Measurements from ENCODE around the gene NR1I3.

NR1I3 gene

GRCh38 chr1:161209790-161210409 lies 28.1 kb downstream of the NR1I3 start:
- POLR2A ChIA-PET, result no interaction called here
- H3K9me3 ChIP-seq (ENCODE audit: control insufficient read depth, insufficient read depth, low read depth, low read length), result no peaks in the 10 kb centered on the region
- H3K36me3 ChIP-seq (ENCODE audit: control insufficient read depth in 2 of 2, insufficient read depth in 1 of 2, low read length in 2 of 2), result peaks cover 48 to 90% of the 10 kb centered on the region in 2 experiments
- H3K4me1 ChIP-seq (ENCODE audit: control insufficient read depth, insufficient read depth, low read length), result no peaks in the 10 kb centered on the region
- CTCF ChIA-PET, result interaction anchor here (0.6 to 6.8 kb wide), 16 partner anchors 7 to 987 kb away, joined by 3 to 82 read pairs (median 6); partner anchors contain the start of genes APOA2 and TOMM40L
- H3K27ac ChIP-seq (ENCODE audit: extremely low read depth, low read depth, low read length), result no peak overlapping the region
- H3K4me3 ChIP-seq (ENCODE audit: low read depth, low read length), result no peak overlapping the region
- TF ChIP-seq ZNF514 (tag by site-specific recombination; IDR thresholded peaks at IDR 0.05) (no peak), INSM2 (tag by site-specific recombination; IDR thresholded peaks at IDR 0.05) (no peak), ZNF184 (tag by site-specific recombination; IDR thresholded peaks at IDR 0.05) (no peak), ZNF449 (tag by site-specific recombination; IDR thresholded peaks at IDR 0.05) (no peak), SP7 (tag by site-specific recombination; IDR thresholded peaks at IDR 0.05) (no peak; the same call in 1 of the 2 replicates), PATZ1 (tag by site-specific recombination; IDR thresholded peaks at IDR 0.05) (peak; percentile 31; the same call in 1 of the 2 replicates), FEZF1 (tag by site-specific recombination; IDR thresholded peaks at IDR 0.05) (no peak), KLF7 (tag by site-specific recombination; IDR thresholded peaks at IDR 0.05; ENCODE audit: borderline replicate concordance) (no peak), ZNF416 (tag by site-specific recombination; IDR thresholded peaks at IDR 0.05) (no peak), CTCF (tag by site-specific recombination; IDR thresholded peaks at IDR 0.05) (peak; percentile 83), ZBTB48 (tag by site-specific recombination; IDR thresholded peaks at IDR 0.05) (no peak), ZNF335 (tag by site-specific recombination; conservative IDR thresholded peaks at IDR 0.05) (no peak), ZNF660 (tag by site-specific recombination; IDR thresholded peaks at IDR 0.05) (peak; percentile 44; the same call in 1 of the 2 replicates), ELK4 (IDR thresholded peaks at IDR 0.05; ENCODE audit: borderline replicate concordance, low read depth, low read length) (no peak), ZNF280C (tag by site-specific recombination; IDR thresholded peaks at IDR 0.05) (no peak), ZFP3 (tag by site-specific recombination; IDR thresholded peaks at IDR 0.05; ENCODE audit: low read depth) (no peak), OVOL3 (tag by site-specific recombination; IDR thresholded peaks at IDR 0.05) (no peak), ZBTB6 (tag by site-specific recombination; IDR thresholded peaks at IDR 0.05) (no peak), OSR2 (tag by site-specific recombination; IDR thresholded peaks at IDR 0.05) (no peak), ZEB2 (tag by site-specific recombination; IDR thresholded peaks at IDR 0.05) (no peak), ZNF521 (tag by site-specific recombination; IDR thresholded peaks at IDR 0.05) (no peak), ZNF600 (tag by site-specific recombination; IDR thresholded peaks at IDR 0.05) (no peak), GLI2 (tag by site-specific recombination; IDR thresholded peaks at IDR 0.05; ENCODE audit: borderline replicate concordance, low read depth) (no peak), ZNF302 (tag by site-specific recombination; IDR thresholded peaks at IDR 0.05; ENCODE audit: low read depth) (no peak), ZNF777 (tag by site-specific recombination; IDR thresholded peaks at IDR 0.05; ENCODE audit: borderline replicate concordance) (no peak), GFI1B (tag by site-specific recombination; IDR thresholded peaks at IDR 0.05) (no peak), ZNF132 (tag by site-specific recombination; IDR thresholded peaks at IDR 0.05; ENCODE audit: borderline replicate concordance) (no peak)

All from HEK293 (cell line).